ENCODE measurements around the gene HAP1.
"Not testable (repeated sequence)": the region's sequence is repeated elsewhere in the genome, so short reads cannot be mapped to it uniquely, and the experiment has no call there.

The HAP1 gene, protein sequence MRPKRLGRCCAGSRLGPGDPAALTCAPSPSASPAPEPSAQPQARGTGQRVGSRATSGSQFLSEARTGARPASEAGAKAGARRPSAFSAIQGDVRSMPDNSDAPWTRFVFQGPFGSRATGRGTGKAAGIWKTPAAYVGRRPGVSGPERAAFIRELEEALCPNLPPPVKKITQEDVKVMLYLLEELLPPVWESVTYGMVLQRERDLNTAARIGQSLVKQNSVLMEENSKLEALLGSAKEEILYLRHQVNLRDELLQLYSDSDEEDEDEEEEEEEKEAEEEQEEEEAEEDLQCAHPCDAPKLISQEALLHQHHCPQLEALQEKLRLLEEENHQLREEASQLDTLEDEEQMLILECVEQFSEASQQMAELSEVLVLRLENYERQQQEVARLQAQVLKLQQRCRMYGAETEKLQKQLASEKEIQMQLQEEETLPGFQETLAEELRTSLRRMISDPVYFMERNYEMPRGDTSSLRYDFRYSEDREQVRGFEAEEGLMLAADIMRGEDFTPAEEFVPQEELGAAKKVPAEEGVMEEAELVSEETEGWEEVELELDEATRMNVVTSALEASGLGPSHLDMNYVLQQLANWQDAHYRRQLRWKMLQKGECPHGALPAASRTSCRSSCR

DNA sequence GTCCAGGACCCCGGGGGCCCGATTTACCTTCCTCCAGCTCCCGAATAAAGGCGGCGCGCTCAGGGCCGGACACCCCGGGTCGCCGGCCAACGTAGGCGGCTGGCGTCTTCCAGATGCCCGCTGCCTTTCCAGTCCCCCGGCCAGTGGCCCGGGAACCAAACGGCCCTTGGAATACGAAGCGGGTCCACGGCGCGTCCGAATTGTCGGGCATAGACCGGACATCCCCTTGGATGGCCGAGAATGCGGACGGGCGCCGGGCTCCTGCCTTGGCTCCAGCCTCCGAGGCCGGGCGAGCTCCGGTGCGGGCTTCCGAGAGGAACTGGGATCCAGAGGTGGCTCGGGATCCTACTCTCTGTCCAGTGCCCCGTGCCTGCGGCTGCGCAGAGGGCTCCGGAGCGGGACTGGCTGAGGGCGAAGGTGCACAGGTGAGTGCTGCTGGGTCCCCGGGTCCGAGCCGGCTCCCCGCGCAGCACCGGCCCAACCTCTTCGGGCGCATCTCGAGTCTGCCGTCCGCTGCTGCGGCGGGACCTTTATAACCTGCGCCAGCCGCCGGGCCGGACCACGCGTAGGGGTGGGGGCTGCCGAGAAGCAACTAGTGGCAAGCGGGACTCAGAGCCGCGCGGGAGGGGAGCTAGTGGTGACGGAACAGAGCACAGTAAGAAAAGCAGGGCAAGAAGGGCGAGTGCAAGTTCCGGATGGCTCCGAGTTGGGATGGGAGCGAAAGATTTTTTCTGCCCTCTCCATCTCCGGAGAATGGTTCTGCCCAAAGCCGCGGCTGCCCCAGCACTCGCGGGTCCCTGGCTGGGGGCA lies at the start of gene HAP1:
TSS of gene HAP1 (minus strand) at position 505 of the 810 bp plus-strand sequence. CDS start at position 496, 9 bp downstream.
- DNase-seq (ENCODE audit: low spot score), result no peak

DNA sequence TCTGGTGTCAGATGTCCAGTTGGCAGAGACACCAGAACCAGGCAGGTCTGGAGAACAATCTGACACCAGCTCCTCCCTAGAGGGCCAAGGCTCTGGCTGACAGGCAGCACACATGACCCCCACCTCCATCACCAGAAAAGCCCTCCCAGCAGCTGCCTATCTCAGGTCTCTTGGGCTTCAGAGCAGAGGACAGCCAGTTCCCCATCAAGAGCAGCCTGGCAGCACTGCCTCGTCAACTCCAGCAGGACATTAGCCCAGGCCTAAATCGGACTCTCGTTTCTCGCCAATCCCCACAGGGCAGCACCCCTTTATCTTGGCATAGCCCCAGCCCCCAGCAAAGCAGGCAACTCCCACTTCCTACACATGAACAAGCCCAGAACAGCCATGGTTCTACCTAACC lies 47.7 kb upstream of the HAP1 start:
- DNase-seq (ENCODE audit: low spot score), result no peak

DNA sequence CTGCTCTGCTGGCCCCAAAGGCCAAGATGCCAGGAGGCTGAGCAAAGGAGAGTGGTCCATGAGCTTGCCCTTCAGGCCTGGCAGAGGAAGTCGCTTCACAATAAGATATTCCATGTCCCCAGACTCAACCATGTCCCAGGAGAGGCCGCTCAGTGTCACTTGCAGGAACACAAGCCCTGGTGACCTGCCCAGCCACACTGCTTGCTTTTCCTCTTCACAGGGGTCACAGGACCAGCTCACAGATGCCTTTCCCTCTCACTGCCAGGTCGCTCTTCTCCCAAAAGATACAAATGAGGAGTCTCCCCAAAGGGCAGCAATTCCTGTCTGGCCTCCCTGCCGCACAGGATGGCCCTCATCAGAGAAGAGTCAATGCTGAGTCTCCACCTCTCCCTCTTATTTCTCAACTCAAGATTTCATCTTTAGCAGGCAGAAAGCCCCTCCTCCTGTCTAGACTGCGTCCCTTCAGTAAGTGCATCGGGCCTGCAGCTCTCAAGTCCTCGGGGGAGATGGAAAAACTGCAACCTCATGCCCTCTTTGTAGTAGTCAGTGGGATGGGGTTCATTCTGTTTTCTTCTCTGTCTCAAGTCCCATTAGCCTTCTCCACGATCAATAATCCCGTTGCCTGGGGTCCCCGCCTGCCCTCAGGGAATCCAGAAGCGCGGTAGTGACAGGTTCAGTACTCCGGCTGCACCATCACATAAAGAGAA lies 47.1 kb upstream of the HAP1 start:
- no peak for DNase-seq (ENCODE audit: low spot score)

DNA sequence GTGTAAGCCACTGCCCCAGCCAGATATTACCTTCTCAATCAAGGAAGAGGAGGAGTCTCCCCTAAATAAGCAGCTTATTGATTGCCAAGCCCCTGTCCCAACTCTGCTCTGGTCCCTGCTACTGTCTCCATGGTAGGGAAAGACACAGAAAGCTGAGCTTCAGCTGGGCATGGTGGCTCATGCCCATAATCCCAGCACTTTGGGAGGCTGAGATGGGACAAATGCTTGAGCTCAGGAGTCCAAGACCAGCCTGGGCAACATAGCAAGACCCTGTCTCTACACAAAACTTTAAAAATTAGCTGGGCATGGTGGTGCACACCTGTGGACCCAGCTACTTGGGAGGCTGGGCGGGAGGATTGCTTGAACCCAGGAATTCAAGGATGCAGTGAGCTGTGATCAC lies 45.5 kb upstream of the HAP1 start:
- DNase-seq (ENCODE audit: low spot score), result no peak

DNA sequence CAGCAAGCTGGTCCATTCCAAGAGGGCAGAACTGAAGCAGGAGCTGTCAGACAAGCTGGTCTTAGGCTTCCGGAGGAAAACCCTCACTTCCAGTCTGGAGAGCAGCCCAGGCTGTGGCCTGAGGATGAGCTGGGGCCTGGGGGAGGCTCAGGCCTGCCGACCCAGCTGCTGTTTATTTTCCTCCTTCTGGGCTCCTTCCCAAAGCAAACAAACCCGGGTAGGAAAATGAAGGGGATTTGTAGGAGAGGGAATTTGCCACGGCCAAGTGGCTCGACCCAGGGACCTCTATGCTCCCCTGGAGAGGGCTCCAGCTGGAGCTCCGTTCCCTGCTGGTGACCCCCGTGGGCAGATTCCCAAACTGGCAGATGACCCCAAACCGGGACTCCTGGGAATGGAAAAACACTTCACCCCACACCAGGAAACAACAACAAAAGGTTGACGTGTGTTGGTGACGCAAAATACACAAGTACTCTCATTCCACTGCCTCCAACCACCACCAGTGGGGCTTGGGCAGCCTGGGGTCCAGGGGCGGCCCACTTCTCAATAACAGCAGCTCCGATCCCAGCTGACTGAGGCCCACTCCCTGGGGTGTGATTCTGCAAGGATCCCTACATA lies 43.2 kb upstream of the HAP1 start:
- no peak for DNase-seq (ENCODE audit: low spot score)

DNA sequence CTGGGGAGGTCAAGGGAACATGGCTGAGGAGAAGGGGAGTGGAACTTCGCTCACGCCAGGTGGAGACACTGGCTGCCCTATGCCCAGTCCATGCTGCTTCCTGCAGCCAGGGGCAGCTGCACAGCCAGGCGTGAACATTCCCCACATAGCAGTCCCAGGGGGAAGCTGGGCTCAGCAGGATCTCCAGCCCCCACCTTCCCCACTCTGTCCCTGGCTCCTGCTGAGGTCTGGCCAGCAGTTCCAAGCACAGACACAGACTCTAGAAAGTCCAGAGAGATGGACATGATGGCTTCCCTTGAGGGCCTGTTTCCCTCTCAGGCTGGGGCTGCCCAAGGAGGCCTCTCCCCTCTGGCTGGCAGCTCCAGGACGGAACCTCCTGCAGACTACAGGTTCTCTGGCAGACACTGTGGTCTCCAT lies 42.7 kb upstream of the HAP1 start:
- DNase-seq (ENCODE audit: low spot score), result no peak

DNA sequence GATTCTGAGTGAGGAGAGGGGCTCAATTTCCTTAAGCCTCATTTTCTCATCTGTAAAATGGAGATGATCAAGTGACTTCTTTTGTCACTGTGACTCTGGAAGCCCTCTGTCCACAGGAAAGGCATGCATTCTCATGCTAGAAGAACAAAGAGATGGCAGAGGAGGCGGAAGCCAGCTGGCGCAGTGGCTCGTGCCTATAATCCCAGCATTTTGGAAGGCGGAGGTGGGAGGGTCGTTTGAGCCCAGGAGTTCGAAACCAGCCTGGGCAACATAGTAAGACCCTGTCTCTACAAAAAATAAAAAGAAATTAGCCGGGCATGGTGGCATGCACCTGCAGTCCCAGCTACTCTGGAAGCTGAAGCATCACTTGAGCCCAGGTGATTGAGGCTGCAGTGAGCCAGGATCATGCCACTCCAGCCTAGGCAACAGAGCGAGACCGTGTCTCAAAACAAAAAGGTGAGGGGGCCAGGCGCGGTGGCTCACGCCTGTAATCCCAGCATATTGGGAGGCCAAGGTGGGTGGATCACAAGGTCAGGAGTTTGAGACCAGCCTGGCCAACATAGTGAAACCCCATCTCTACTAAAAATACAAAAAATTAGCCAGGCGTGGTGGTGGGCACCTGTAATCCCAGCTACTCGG lies 41.9 kb upstream of the HAP1 start:
- not testable (repeated sequence) for DNase-seq (ENCODE audit: low spot score)

DNA sequence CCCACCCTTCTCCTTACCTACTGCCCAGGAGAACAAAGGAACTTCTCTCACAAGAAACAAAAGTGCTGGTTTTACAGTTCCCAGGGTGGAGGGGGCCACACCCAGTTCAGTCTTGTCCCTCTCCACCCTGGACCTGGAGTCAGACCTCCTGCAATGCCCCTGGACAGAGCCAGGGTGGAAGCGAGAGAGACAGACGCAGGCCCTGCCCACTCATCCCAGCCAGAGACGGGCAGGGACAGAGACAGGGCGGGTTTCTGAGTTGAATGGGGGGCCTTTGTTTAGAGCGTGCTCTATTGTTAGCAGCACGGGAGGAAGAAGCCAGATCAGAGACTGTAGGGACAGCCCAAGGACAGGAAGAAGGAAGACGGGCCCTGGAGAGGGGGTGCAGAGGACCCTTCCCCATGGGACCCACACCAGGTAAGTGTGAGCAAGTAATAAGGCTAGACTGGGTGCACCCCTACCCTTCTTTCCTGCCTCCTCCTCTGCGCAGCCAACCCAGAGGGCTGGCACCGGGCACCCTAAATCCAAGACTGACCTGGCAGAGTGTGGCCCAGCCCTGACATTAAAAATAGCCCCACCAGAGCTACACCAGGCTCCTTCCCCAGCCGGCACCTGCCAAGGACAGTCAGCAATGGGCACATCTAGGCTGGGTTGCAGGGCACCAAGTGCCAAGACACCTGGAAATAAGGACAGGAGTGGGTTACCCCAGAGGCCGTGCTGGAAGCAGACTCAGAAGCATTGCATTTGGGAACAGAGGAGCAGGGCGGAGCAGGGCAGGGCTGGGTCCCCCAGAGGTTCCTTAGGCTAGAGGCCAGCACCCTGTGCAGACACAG lies 41.2 kb upstream of the HAP1 start:
- DNase-seq (ENCODE audit: low spot score), result no peak

DNA sequence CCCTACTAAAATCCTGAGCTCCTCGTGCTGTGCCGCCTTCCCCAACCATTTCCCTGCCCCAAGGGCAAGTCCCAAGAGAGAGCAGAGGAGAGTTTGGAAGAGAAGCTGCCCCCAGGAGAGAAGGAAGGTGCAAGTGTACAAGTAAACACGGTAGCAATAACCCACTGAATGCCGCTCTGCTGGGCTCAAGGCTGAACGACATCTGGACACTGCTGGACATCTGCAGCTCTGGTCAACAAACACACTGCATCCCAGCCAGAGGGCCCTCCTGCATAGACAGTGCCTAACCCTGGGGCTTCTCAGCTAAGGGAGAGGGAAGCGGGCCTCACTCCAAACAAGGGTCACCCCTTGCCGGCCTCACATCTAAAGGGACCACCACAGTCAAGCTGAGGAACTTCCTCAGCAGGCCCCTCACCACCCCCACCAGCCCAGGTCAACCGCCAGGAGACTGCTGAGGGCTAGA lies 39.3 kb upstream of the HAP1 start:
- DNase-seq (ENCODE audit: low spot score), result no peak

DNA sequence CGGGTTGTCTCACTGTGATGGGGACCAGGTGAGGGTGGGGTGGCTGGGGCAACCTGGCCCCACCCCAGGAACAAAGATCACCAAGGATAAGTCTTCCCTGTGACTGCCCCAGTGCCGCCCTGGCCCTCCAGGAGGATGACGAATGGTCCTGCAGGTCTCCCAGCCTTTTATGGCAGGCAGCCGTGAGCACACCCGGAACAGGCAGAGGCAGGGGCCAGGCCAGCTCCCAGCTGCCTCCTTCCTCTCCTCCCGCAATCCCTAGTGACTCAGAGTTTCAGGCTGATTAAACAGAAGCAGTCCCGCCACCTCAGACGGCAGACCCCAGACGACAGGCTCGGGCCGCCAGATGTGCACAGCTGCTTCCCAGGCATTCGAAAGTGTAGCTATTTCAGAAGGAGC lies 38.7 kb upstream of the HAP1 start:
- peak; percentile 34 for DNase-seq (ENCODE audit: low spot score)

DNA sequence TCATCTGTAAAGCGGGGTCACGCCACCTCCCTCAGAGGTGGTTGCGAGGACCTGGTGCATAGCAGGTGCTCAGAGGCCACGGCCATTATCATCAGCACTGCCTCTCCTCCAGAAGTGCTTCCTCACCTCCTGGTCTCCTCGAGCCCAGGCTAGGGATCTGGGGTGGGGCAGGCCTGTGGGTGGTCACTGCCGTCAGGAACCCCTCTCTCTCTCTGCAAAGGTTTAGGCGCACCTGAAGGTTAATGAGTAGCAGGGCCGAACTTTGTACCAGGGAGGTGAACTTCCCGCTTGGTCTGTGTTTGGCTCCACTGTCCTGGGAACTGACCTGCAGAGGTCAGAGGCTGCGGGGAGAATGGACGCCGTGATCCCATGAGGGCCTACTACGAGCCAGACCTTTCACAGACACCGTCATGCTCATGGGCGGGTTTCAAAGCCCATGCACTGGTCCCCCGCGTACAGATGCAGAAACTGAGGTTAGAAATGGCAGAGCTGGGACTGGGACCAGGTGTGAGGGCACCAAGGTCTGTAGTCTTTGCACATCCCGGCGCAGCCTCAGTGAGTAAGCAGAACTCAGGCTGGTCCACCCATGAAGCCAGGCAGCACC lies 38.2 kb upstream of the HAP1 start:
- no peak for DNase-seq (ENCODE audit: low spot score)

DNA sequence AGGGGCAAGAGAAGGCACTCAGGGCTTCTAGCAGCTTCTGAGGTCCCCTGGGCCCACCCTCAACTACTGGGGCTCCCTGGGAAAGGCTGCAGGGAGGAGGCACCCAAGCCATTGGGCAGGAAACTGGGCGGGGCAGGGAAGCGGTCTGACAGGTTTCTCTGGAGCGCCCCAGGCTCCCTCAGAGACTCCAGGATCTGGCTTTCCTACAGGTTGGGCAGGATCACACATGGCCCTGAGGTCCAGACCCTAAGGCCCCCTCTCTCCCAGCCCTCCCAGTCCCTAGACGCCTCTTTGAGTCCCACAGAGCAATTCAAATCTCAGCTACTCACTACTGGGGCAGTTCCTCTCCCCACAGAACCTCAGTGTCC lies 37.8 kb upstream of the HAP1 start:
- no peak for DNase-seq (ENCODE audit: low spot score)

DNA sequence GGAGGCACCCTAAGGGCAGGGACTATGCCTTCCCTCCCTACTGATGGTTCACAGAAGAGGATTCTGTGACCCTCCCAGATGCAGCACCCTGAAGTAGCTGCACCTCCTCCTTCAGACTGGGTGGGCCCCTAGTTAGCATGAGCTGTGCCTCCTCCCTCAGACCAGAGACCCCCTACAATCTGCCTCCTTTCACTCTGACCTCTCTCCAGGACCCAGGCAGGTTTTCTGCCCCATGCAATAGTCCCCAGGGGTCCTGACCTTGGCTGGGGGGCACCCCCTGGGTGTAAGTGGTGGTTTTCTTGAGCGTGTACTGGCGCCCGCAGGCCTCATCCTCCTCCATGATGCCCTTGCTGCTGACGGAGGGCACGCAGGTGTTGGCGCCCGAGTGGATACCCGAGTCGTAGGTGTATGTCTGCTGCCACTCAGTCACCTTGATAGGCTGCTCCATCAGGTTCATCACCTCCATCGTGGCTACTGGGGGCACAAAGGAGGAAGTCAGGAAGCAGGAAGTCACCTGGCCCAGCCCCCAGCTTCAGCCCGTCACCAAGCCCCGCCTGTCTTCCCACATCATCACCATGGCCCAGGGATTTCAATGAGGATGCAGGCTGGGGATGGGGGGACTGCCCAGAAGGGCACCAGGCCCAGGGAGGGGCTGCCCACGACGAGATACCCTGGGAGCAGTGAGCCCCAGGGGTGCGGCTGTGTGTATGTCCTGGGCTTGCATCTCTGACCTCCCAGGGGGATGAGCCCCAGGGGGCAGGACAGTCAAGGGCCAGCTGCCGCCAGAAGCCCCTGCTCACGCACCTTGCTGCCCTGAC lies 37.2 kb upstream of the HAP1 start:
- no peak for DNase-seq (ENCODE audit: low spot score)

DNA sequence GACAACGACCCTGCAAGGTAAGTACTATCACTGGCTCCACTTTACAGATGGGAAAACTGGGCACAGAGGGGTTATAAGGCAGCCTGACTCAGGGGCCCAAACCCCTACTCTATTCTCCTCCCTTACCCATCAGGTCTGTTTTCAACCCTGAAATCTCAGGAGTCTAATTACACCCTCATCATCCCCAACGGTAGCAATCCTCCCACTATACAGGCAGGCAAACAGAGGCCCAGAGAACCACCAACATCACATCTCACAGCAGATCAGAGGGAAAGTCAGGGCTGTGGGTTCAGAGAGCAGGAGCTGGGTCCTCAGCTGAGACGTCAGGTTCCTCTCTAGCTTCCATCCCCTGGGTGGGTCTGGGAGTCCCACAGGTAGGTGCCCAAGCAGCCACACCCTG lies 35.5 kb upstream of the HAP1 start:
- DNase-seq (ENCODE audit: low spot score), result no peak

DNA sequence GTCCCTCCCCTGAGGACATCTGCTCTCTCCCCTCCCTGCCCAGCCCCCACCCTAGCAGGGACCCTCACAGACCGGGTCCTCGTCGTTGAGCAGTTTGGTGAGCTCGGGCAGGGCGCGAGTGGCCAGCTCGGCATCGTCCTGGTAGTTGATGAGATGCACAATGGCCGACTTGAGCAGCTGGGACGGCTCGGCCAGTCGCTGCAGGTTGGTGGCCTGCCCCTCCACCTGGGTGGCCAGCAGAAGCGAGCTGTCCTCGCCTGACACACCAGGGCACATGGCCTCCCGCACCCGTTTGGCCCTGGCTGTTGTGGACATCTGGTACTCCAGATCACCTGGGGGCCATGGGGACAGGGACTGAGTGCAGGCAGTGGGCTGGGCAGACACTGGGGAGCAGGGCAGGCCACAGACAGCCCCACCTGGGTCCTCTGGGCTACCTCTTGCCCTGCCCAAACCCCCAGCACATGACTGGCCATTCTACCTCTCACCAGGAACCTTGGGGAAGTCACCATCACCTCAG lies 35.0 kb upstream of the HAP1 start:
- no peak for DNase-seq (ENCODE audit: low spot score)

DNA sequence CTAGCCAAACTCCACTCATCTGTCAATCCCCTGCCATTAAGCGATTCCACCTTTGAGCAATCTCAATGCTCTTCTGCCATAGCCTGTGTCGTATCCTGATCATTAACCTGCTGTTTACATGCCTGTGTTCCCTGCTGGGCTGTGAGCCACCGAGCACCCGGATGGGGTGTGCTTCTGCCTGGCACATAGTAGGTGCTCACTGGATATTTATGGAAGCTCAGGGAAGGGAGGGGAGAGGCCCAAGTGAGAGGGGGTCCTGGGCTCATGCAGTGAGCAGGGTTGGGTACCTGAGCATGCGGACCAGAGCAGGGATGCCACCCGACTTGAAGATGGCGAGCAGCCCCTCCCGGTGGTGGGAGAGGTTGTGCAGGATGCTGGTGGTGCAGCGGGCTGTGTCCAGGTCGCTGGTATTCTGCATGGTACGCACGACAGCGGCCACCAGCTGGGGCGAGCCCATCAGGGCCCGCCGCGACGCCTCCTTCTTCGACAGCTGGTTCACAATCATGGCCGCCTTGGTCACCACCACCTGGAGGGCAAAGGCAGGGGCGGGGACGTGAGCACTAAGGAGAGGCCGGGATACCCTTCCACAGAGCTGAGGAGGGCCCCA lies 34.3 kb upstream of the HAP1 start:
- DNase-seq (ENCODE audit: low spot score), result no peak

DNA sequence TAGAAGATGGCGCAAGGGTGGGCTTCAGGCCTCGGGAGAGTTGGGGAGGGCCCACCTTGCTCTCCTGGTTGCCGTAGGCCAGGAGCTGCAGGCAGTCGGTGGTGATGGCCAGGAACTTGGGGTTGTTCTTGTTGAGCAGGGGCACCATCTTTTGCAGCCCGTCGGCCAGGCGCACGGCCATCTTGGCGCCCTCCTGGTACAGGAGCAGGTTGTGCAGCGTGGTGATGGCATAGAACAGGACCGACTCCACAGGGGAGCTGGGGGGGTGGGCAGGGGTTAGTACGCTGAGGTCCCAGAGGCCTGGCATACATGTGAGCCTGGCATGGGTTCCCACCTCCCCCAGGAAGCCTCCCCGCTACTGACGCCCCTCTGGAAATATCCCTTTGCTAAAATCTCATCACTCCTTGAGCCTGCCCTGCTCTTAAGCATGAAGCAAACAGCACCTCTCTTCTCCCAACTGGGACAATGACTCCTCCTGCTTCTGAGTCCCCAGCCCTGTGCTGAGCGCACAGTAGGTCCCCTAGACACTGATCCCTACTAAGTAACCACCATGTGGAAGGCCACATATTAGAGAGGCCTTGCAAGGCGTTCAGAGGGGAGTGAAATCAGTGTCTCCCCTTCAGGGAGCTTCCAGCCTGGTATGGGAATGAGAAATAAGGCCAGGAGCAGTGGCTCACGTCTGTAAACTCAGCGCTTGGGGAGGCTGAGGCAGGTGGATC lies 33.0 kb upstream of the HAP1 start:
- no peak for DNase-seq (ENCODE audit: low spot score)

DNA sequence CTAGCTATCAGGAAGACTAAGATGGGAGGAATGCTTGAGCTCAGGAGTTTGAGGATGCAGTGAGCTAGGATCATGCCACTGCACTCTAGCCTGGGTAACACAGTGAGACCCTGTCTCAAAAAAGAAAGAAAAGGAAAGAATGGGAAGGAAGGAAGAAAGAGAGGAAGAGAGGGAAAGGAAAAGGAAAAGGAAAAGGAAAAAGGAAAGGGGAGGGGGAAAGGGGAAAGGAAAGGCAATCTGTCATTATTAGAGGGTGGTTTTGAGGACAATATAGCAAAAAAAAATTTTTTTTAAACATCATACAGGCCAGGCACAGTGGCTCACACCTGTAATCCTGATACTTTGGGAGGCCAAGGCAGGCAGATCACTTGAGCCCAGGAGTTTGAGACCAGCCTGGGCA lies 31.7 kb upstream of the HAP1 start:
- DNase-seq (ENCODE audit: low spot score), result no peak

Measured in RKO (cell line).